HL-60 (cell line): ENCODE results near the gene KIF1B.

Experiments used
- CTCF ChIP-seq: IDR thresholded peaks from one replicate; pipeline ENCODE4 v1.5.1; 2011; ENCODE audit warnings: low read length, control low read depth, inconsistent platforms; ENCODE audit not compliant: insufficient read depth
- GABPA ChIP-seq: IDR thresholded peaks from 2 replicates; pipeline ENCODE4 v1.6.1; 2012; ENCODE audit warnings: low read depth
- POLR2AphosphoS5 ChIP-seq: IDR thresholded peaks from 2 replicates; pipeline ENCODE4 v1.6.1; 2012; ENCODE audit warnings: low read depth
- REST ChIP-seq: IDR thresholded peaks from 2 replicates; pipeline ENCODE4 v1.6.1; 2012; ENCODE audit warnings: low read depth; ENCODE audit not compliant: insufficient replicate concordance
- SPI1 ChIP-seq: IDR thresholded peaks from 2 replicates; pipeline ENCODE4 v1.6.1; 2012; ENCODE audit warnings: low read depth, mild to moderate bottlenecking, borderline replicate concordance

- TF ChIP-seq CTCF: no peak
- no peak for TF ChIP-seq REST
- no peak for TF ChIP-seq POLR2AphosphoS5
- no peak for TF ChIP-seq SPI1
- no peak for TF ChIP-seq GABPA
Measured at GRCh38 chr1:10295481-10296085, 85.2 kb downstream of the KIF1B start.
